ENCODE measurements around the gene PGM5. TPM values are rescaled to one million over a fixed set of nuclear protein-coding genes. Genes with fewer than 3 reads are reported as not detected.

Gene PGM5
- total RNA-seq, 3 donors from 2014 or later (not counting 1 experiment from before 2014, with no cell fraction given): 0.43 to 1.8 TPM; not detected in 1

DNA sequence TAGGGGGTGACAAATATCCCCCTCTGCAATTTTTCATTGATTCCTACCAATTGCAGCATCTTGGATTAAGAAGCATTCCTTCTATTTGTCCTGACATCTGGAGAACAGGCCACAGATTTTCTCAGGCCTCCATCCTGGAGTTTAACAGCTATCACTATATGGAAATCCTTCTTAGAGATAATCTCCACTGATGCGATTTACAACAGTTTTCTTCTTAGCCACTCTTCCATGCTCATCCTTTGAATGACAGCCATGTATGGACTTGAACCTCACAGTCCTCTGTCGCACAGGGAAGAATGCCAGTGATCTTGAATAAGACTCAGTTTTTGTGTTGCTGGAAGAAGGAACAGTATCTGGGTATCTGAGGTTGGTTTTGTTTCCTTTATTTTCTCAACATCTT lies 73.2 kb downstream of the PGM5 start:
- Mint-ChIP-seq H3K4me3 (no peak overlapping the region), H3K36me3 (no peaks in the 10 kb centered on the region), H3K4me1 (no peaks in the 10 kb centered on the region), H3K9me3 (no peaks in the 10 kb centered on the region), H3K27me3 (ENCODE audit: low read depth in 2 of 2) (peaks cover 0 to 3% of the 10 kb centered on the region in 2 donors), H3K27ac (no peak overlapping the region)
- H3K4me1 ChIP-seq (ENCODE audit: control insufficient read depth, insufficient read depth, low read length): no peaks in the 10 kb centered on the region
- 100% methylated on average over 2 of the region's 2 CpGs for WGBS (ENCODE audit: insufficient coverage)
- no peak for DNase-seq
- H3K27ac ChIP-seq (ENCODE audit: low read length): no peak overlapping the region
- no peak for ATAC-seq
- H3K36me3 ChIP-seq (ENCODE audit: control insufficient read depth, insufficient read depth, low read length): no peaks in the 10 kb centered on the region
- no peaks in the 10 kb centered on the region for H3K27me3 ChIP-seq (ENCODE audit: control insufficient read depth, insufficient read depth, low read length)
- intact Hi-C loops (cut with micrococcal nuclease): no loop called here
- H3K4me3 ChIP-seq (ENCODE audit: low read length): no peak overlapping the region
- no peaks in the 10 kb centered on the region for H3K9me3 ChIP-seq (ENCODE audit: control insufficient read depth, insufficient read depth, low read length)
- TF ChIP-seq CTCF (IDR thresholded peaks at IDR 0.05): no peak

DNA sequence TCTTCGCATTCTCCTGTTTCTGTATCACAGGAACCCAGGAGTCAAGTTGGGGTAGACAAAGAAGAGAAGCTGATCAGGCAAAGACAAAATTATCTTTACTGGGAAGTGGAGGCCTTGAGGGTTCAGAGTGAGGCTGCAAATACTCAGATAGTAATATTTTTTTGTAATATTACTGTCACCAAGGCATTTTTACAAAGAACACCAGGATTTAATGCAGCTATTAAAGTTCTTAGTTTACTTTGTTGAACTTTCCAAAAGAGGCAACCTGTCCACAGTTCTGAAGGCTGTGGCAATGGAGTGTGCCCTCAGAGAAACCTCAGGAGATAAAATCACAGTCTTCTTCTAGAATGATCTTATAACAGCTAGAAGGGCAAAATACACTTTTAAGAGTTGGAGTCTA lies 74.9 kb downstream of the PGM5 start:
- Mint-ChIP-seq H3K36me3 (no peaks in the 10 kb centered on the region), H3K27me3 (ENCODE audit: low read depth in 2 of 2) (no peaks in the 10 kb centered on the region), H3K4me1 (no peaks in the 10 kb centered on the region), H3K4me3 (no peak overlapping the region), H3K27ac (no peak overlapping the region), H3K9me3 (no peaks in the 10 kb centered on the region)
- no peak for TF ChIP-seq CTCF (IDR thresholded peaks at IDR 0.05)
- intact Hi-C loops (cut with micrococcal nuclease): no loop called here
- Histone ChIP-seq H3K4me1 (ENCODE audit: control insufficient read depth, insufficient read depth, low read length) (no peaks in the 10 kb centered on the region), H3K4me3 (ENCODE audit: low read length) (no peak overlapping the region), H3K27me3 (ENCODE audit: control insufficient read depth, insufficient read depth, low read length) (no peaks in the 10 kb centered on the region), H3K9me3 (ENCODE audit: control insufficient read depth, insufficient read depth, low read length) (no peaks in the 10 kb centered on the region), H3K27ac (ENCODE audit: low read length) (no peak overlapping the region), H3K36me3 (ENCODE audit: control insufficient read depth, insufficient read depth, low read length) (no peaks in the 10 kb centered on the region)
- no peak for ATAC-seq
- no peak for DNase-seq
- 100% methylated on average over 1 of the region's 1 CpG for WGBS (ENCODE audit: insufficient coverage)

DNA sequence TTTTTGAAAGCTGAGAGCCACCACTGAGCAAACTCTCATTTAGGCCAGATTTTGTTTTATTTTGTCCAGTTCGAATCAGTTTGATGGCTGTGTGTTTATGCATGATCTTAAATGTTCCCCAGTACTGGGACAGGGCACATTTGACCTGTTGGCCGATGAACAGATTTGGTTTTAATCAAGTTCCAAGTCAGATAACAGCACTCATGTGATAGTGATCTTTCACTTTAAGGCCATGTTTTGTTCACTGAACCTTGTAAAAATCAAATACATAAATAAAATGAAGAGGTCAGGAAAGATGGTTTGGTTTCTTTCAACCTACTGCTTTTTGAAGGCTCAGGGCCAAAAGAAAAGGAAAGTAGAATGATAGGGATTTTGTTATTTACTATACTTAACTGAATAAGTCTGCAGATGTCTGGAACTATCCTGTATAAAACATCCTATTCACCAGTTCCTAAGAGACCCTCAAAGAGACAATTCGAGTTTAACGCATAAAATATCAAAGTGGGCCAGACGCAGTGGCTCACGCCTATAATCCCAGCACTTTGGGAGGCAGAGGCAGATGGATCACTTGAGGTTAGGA lies 77.2 kb downstream of the PGM5 start:
- Mint-ChIP-seq H3K27me3 (ENCODE audit: low read depth in 2 of 2) (no peaks in the 10 kb centered on the region), H3K4me3 (no peak overlapping the region), H3K4me1 (no peaks in the 10 kb centered on the region), H3K36me3 (no peaks in the 10 kb centered on the region), H3K9me3 (no peaks in the 10 kb centered on the region), H3K27ac (no peak overlapping the region)
- intact Hi-C loops (cut with micrococcal nuclease): no loop called here
- no peaks in the 10 kb centered on the region for H3K27me3 ChIP-seq (ENCODE audit: control insufficient read depth, insufficient read depth, low read length)
- ATAC-seq (no peak), DNase-seq (no peak)
- H3K27ac ChIP-seq (ENCODE audit: low read length): no peak overlapping the region
- H3K9me3 ChIP-seq (ENCODE audit: control insufficient read depth, insufficient read depth, low read length): no peaks in the 10 kb centered on the region
- H3K36me3 ChIP-seq (ENCODE audit: control insufficient read depth, insufficient read depth, low read length): no peaks in the 10 kb centered on the region
- WGBS (ENCODE audit: insufficient coverage): 89% methylated on average over 6 of the region's 6 CpGs
- no peak overlapping the region for H3K4me3 ChIP-seq (ENCODE audit: low read length)
- no peaks in the 10 kb centered on the region for H3K4me1 ChIP-seq (ENCODE audit: control insufficient read depth, insufficient read depth, low read length)
- no peak for TF ChIP-seq CTCF (IDR thresholded peaks at IDR 0.05)

DNA sequence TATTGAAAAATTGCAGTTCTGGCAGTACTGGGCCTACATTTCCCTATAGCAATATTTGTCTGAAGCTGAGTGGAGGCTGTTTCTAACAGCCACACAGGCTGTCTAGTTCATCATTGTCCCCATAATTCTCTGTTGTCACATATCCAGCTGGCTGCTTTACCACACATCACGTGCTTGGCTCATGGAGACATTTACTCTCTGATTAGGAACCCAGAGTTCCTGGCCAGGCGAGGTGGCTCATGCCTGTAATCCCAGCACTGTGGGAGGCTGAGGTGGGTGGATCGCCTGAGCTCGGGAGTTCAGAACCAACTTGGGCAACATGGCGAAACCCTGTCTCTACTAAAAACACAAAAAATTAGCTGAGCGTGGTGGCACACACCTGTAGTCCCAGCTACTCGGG lies 81.4 kb downstream of the PGM5 start:
- intact Hi-C loops (cut with micrococcal nuclease): no loop called here
- peaks cover 0 to 5% of the 10 kb centered on the region in 2 donors for H3K27me3 Mint-ChIP-seq (ENCODE audit: low read depth in 2 of 2)
- H3K4me3 Mint-ChIP-seq: no peak overlapping the region
- TF ChIP-seq CTCF (IDR thresholded peaks at IDR 0.05): no peak
- peaks cover 5% of the 10 kb centered on the region for H3K36me3 Mint-ChIP-seq
- ATAC-seq (no peak), DNase-seq (no peak)
- H3K27me3 ChIP-seq (ENCODE audit: control insufficient read depth, insufficient read depth, low read length): no peaks in the 10 kb centered on the region
- H3K36me3 ChIP-seq (ENCODE audit: control insufficient read depth, insufficient read depth, low read length): no peaks in the 10 kb centered on the region
- H3K27ac ChIP-seq (ENCODE audit: low read length): no peak overlapping the region
- no peak overlapping the region for H3K27ac Mint-ChIP-seq
- 96% methylated on average over 7 of the region's 7 CpGs for WGBS (ENCODE audit: insufficient coverage)
- H3K4me3 ChIP-seq (ENCODE audit: low read length): no peak overlapping the region
- H3K4me1 Mint-ChIP-seq: peaks cover 0 to 4% of the 10 kb centered on the region in 2 donors
- no peaks in the 10 kb centered on the region for H3K4me1 ChIP-seq (ENCODE audit: control insufficient read depth, insufficient read depth, low read length)
- no peaks in the 10 kb centered on the region for H3K9me3 ChIP-seq (ENCODE audit: control insufficient read depth, insufficient read depth, low read length)
- H3K9me3 Mint-ChIP-seq: peaks cover 3 to 7% of the 10 kb centered on the region in 2 donors
